Right lobe of liver (tissue), 6 donors: ENCODE measurements around the gene C3. TPM values are rescaled to one million over a fixed set of nuclear protein-coding genes. Genes with fewer than 3 reads are reported as not detected.
A peak's percentile ranks its signal among the peaks of the same experiment; 100 is the strongest.
"Not testable (repeated sequence)": the region's sequence is repeated elsewhere in the genome, so short reads cannot be mapped to it uniquely, and the experiment has no call there.

Experiments
- ATAC-seq, 4 donors: fragments of 200-7000 bp; cut with Tn5 transposase; one replicate each; pipeline ENCODE4 v1.9.1; 2020; ENCODE audit warnings: mild to moderate bottlenecking in 4 of 4, moderate library complexity in 4 of 4
- DNase-seq, 3 donors: peaks; one replicate each; pipeline ENCODE4 v3.0.0-alpha.2; 2020
- H3K27ac ChIP-seq, 3 donors: fragments of 200-600 bp; one replicate each; pipeline ENCODE4 v1.8.0; 2022
- H3K27me3 ChIP-seq, 2 donors: fragments of 200-600 bp; one replicate each; pipeline ENCODE4 v1.8.0; 2022
- H3K36me3 ChIP-seq, 4 donors: fragments of 200-600 bp; sonication (generic) in 1 of 4; one replicate each; pipeline versions ENCODE4 v1.5.1 to v1.8.0; 2017 to 2022; ENCODE audit warnings: control low read depth in 1 of 4
- H3K4me1 ChIP-seq, 4 donors: fragments of 200-600 bp; sonication (generic) in 1 of 4; one replicate each; pipeline versions ENCODE4 v1.5.1 to v1.8.0; 2017 to 2022; ENCODE audit warnings: control low read depth in 1 of 4
- H3K4me3 ChIP-seq, 3 donors: fragments of 200-600 bp; one replicate each; pipeline ENCODE4 v1.8.0; 2022
- H3K9me3 ChIP-seq, 4 donors: fragments of 200-600 bp; sonication (generic) in 1 of 4; one replicate each; pipeline versions ENCODE4 v1.5.1 to v1.8.0; 2017 to 2022; ENCODE audit warnings: control low read depth in 1 of 4
- CTCF ChIP-seq, 4 donors: fragments of 200-600 bp in 3 of 4; fragments of 450-650 bp in 1 of 4; IDR thresholded peaks; one replicate each; pipeline versions ENCODE4 v1.5.1 to v1.8.0; 2016 to 2022; ENCODE audit warnings: antibody characterized with exemption in 4 of 4, mild to moderate bottlenecking in 2 of 4
- POLR2A ChIP-seq: fragments of 450-650 bp; IDR thresholded peaks from one replicate; pipeline ENCODE4 v1.6.1; 2017; ENCODE audit warnings: antibody characterized with exemption, mild to moderate bottlenecking
- WGBS: methylation state at CpG from one replicate; pipeline ENCODE4 v1.1.6; 2018; ENCODE audit warnings: low coverage, low lambda C conversion rate; ENCODE audit not compliant: insufficient coverage; ENCODE audit errors: missing lambda C conversion rate; 5-methylcytosine and 5-hydroxymethylcytosine counted together
- intact Hi-C, 2 donors: fragments of 100-400 bp; cut with DNase I; formaldehyde crosslinking; loops; one replicate each; pipeline versions ENCODE4 v1.11.2 to v1.14.1; 2022
- total RNA-seq, 6 experiments: library from RNA; depleted of rRNA in 2 of 6; stranded (reverse); fragments of >200 nt in 2 of 6; fragmentation: NEBNext Ultra II Directional in 3 of 6; extraction: Animal tissue kit (Norgen Biotek cat#: 25700) in 3 of 6; gene quantifications; one replicate each; pipeline versions ENCODE4 v1.1.0 to v1.2.4, GENCODE V29; 2016 to 2023
- donor health status: DM: no; HTN: yes; CAD: no.
- donor health status: DM: no; HTN: no; CAD: no.
- donor health status: DM: no; HTN: no; CAD: no.
- donor health status: DM: no; HTN: yes; CAD: no.
- donor health status: DM: no; HTN: yes; CAD: no.

C3 gene
- total RNA-seq, 6 experiments from 2014 or later, result 10,569 to 17,502 (median 15,749) TPM

- H3K4me1 ChIP-seq, result no peaks in the 10 kb centered on the region
- no peaks in the 10 kb centered on the region for H3K36me3 ChIP-seq
- TF ChIP-seq POLR2A (no peak), CTCF (IDR thresholded peaks at IDR 0.05) (no peak)
- DNase-seq (no peak), ATAC-seq (no peak)
- no peak overlapping the region for H3K4me3 ChIP-seq
- H3K27ac ChIP-seq, result no peak overlapping the region
- H3K9me3 ChIP-seq, result no peaks in the 10 kb centered on the region
- intact Hi-C loops, result no loop called here
- H3K27me3 ChIP-seq, result no peaks in the 10 kb centered on the region
- WGBS, result 74% methylated on average over 9 of the region's 9 CpGs
Measured at GRCh38 chr19:6648141-6648715, 72.2 kb downstream of the C3 start.

- intact Hi-C loops, result no loop called here
- 97% methylated on average over 4 of the region's 5 CpGs for WGBS
Measured at GRCh38 chr19:6644796-6645195, 75.7 kb downstream of the C3 start.

GRCh38 chr19:6640333-6640732 is 80.1 kb downstream of the C3 start:
- intact Hi-C loops, DNase-seq, H3K27me3 ChIP-seq, H3K4me3 ChIP-seq, H3K27ac ChIP-seq, H3K4me1 ChIP-seq, H3K9me3 ChIP-seq, ATAC-seq, H3K36me3 ChIP-seq: not testable (repeated sequence)
- 67% methylated on average over 4 of the region's 9 CpGs for WGBS

More at GRCh38 chr19:6644796-6645195, 75.7 kb downstream of the C3 start:
- ATAC-seq (no peak), DNase-seq (no peak)
- H3K4me1 ChIP-seq, result no peaks in the 10 kb centered on the region
- H3K27me3 ChIP-seq, result no peaks in the 10 kb centered on the region
- no peak overlapping the region for H3K27ac ChIP-seq
- H3K9me3 ChIP-seq, result no peaks in the 10 kb centered on the region
- H3K4me3 ChIP-seq, result no peak overlapping the region
- no peaks in the 10 kb centered on the region for H3K36me3 ChIP-seq
- TF ChIP-seq POLR2A (no peak), CTCF (IDR thresholded peaks at IDR 0.05) (no peak)

- ATAC-seq, result peak in 1 of 4 donors; percentile 22
Measured at GRCh38 chr19:6639439-6639838, 81.0 kb downstream of the C3 start.

GRCh38 chr19:6633456-6633813 is 87.0 kb downstream of the C3 start:
- not testable (repeated sequence) for H3K4me1 ChIP-seq, ATAC-seq, H3K36me3 ChIP-seq, H3K4me3 ChIP-seq, H3K9me3 ChIP-seq, H3K27ac ChIP-seq, H3K27me3 ChIP-seq, DNase-seq
- intact Hi-C loops, result loop anchor here (10.0 kb wide), 1 partner anchor 231 kb away; no protein-coding TSS in a partner anchor
- WGBS, result 47% methylated on average over 3 of the region's 4 CpGs

More at GRCh38 chr19:6639439-6639838, 81.0 kb downstream of the C3 start:
- Histone ChIP-seq H3K9me3 (no peaks in the 10 kb centered on the region), H3K4me1 (no peaks in the 10 kb centered on the region), H3K36me3 (no peaks in the 10 kb centered on the region), H3K27ac (no peak overlapping the region), H3K4me3 (no peak overlapping the region), H3K27me3 (no peaks in the 10 kb centered on the region)
- DNase-seq, result no peak
- WGBS, result no CpG with 5 or more reads among the region's 4 CpGs
- TF ChIP-seq POLR2A (no peak), CTCF (IDR thresholded peaks at IDR 0.05) (no peak)
- intact Hi-C loops, result loop anchor here (10.0 kb wide), 1 partner anchor 225 kb away; no protein-coding TSS in a partner anchor
